AG10803 (cell line): ENCODE measurements around the gene SPCS2.
A peak's percentile ranks its signal among the peaks of the same experiment; 100 is the strongest.

ENCODE experiments used
- DNase-seq: peaks from one replicate; pipeline ENCODE4 v3.0.0; 2010; ENCODE audit warnings: low read depth
- H3K4me3 ChIP-seq: 2 replicates; pipeline ENCODE4 v1.5.1; 2011; ENCODE audit warnings: mild to moderate bottlenecking, low read length, control low read depth
- TF ChIP-seq, protein P1 (sequence below): conservative IDR thresholded peaks from 2 replicates; pipeline ENCODE4 v1.5.1; 2011; ENCODE audit warnings: mild to moderate bottlenecking, low read length, control low read depth, inconsistent platforms

Gene SPCS2

DNA sequence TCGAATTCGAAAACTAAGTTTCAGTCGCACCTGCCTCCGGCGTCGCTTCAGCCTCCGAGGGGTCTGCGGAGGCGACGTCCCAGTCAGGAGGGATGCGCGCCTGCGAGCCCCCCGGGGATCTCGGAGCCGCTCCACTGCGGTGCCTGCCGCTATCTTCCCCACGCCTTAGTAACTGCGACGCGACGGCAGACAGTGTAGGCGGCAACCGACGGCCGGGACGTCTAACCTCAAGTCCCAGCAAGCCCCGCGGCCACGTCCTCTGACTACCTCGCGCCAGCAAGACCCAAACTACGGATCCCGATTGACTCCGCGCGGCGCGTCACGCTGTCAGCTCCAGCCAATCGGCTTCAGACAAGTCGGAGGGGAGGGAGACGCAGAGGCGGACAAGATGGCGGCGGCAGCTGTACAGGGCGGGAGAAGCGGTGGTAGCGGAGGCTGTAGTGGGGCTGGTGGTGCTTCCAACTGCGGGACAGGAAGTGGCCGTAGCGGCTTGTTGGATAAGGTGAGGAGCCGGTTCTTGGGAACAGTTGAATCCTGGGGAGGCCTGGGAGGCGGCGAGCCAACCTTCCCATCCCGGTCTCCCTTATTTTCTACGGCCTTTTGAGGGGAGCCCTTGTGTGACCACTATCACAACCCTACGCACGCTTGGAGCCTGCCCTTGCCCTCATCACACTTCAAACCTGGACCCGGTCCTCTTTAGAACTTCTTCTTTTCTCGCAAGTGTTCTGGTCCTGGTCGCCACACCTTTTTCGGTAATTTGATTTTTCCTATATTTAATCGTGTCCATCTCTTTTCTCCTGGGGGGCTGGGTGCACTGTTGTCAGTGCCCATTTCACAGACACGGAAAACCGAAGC is at the start of gene SPCS2, which contains the start of gene XRRA1:
TSS of gene SPCS2 (plus strand) at position 369 of the 855 bp plus-strand sequence. CDS start at position 389, 20 bp downstream.
TSS of gene XRRA1 (minus strand) at position 194 of the 855 bp plus-strand sequence. CDS start 8,213 bp downstream, outside the sequence.
- peak; percentile 99 for DNase-seq
- TF ChIP-seq, protein P1, sequence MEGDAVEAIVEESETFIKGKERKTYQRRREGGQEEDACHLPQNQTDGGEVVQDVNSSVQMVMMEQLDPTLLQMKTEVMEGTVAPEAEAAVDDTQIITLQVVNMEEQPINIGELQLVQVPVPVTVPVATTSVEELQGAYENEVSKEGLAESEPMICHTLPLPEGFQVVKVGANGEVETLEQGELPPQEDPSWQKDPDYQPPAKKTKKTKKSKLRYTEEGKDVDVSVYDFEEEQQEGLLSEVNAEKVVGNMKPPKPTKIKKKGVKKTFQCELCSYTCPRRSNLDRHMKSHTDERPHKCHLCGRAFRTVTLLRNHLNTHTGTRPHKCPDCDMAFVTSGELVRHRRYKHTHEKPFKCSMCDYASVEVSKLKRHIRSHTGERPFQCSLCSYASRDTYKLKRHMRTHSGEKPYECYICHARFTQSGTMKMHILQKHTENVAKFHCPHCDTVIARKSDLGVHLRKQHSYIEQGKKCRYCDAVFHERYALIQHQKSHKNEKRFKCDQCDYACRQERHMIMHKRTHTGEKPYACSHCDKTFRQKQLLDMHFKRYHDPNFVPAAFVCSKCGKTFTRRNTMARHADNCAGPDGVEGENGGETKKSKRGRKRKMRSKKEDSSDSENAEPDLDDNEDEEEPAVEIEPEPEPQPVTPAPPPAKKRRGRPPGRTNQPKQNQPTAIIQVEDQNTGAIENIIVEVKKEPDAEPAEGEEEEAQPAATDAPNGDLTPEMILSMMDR: no peak
- peak within 1 kb of the TSS; percentile 98 for H3K4me3 ChIP-seq

DNA sequence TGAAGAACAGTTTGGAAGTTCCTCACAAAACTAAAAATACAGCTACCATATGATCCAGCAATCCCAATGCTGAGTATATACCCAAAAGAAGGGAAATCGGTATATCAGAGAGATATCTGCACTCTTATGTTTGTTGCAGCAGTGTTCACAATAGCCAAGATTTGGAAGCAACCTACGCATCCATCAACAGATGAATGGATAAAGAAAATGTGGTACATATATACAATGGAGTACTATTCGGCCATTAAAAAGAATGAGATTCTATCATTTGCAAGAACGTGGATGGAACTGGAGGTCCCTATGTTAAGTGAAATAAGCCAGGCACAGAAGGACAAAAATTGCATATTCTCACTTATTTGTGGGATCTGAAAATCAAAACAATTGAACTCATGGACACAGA is 46.7 kb upstream of the SPCS2 start:
- no peak overlapping the region for H3K4me3 ChIP-seq
- TF ChIP-seq, protein P1: no peak
- DNase-seq: no peak

DNA sequence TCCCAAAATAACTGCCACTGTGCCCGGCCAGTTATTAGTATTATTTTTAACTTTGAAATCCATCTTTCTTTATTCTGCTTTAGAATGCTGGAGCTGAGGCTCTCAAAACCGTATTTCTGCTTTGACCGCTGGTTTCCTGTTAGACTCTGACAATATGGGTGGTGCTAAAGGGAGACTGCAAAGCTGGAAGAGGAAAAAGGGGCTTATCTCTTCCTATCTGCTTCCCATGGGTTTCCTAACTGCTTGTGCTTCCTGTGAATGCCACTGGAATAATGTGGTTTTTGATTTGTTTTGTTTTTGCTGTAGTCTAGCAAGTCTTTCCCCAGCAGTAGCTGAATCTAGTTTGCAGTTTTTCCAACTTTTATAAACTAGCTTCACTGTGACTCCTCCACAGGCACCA is 43.7 kb upstream of the SPCS2 start:
- H3K4me3 ChIP-seq: no peak overlapping the region
- TF ChIP-seq, protein P1: no peak
- DNase-seq: no peak

DNA sequence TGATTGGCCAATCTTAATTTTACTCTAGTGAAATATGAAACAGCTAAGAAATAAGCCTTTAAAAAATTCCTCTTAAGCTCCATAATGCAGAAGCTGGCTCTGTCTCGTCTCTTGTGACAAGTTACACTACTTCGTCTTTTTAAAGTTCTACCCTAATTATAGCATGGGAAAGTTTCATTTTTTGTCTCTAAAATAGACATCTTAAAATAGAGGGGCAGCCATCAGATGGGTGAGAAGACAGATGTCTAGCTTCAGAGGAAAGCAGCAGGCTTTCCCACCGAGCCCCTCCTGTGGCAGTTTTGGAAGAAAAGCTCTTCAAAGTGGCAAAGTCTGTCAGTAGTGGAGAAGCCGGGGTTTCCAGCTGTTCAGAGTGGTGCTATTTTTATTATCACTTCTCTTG is 39.7 kb upstream of the SPCS2 start:
- no peak for DNase-seq
- no peak overlapping the region for H3K4me3 ChIP-seq
- TF ChIP-seq, protein P1: no peak

DNA sequence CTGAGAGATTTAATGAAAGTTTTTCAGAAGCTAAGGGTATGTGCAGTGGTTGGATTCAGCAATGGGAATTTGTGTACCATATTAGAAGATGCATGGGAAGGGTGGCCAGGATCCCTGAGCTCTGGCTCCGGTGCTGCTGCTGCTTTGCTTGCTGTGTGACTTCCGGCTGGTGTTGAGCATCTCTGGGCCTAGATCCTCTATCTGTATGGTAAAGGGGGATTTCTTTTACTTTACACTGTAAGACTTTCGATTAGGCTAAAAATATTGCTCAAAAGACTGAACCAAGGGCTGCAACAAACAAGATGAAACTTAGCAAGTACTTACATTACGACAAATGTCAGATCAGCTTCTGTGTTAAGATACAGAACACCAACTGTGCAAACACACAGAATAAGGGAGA is 39.3 kb upstream of the SPCS2 start:
- no peak for DNase-seq
- TF ChIP-seq, protein P1: no peak
- H3K4me3 ChIP-seq: no peak overlapping the region

DNA sequence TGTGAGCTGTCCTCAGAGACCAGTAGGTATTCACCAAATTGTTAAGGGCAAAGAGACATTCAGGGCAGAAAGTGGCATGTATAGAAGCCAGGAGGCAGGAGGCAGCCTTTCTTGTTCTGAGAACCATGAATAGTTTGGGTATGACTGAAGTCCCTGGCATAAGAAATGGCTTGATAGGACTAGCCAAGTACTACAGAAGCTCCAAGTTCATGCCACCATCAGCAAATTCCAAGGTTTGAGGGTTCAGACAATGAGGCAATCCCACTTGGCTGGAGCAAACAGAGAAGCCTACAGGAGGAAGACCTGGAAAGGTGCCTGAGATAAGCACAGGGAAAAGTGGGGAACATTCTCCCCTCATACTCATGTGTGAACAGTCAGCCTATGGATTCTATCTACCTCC is 25.9 kb upstream of the SPCS2 start:
- TF ChIP-seq, protein P1: no peak
- no peak overlapping the region for H3K4me3 ChIP-seq
- peak; percentile 63 for DNase-seq

DNA sequence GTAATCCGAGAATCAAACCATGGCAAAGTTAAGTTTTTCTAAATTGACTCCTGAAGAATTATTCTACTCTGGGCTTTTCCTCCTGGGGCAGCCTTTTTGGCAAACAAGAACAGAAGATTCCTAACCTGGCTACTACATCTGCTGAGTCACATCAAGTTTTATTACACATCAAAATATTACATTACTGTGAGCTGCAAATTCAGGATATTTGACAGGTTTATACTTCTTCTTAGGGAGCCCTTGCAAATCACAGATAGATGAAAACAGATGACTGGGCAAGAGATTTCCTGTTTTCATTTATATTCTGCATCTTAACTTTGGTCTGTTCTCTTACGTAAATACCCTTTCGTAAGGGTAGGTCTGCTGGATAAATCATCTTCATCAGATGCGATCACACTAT is 23.8 kb upstream of the SPCS2 start:
- DNase-seq: peak; percentile 86
- TF ChIP-seq, protein P1: no peak
- H3K4me3 ChIP-seq: no peak overlapping the region
